ENCODE measurements around the gene EIF3D.
A peak's percentile ranks its signal among the peaks of the same experiment; 100 is the strongest.

The EIF3D gene

DNA sequence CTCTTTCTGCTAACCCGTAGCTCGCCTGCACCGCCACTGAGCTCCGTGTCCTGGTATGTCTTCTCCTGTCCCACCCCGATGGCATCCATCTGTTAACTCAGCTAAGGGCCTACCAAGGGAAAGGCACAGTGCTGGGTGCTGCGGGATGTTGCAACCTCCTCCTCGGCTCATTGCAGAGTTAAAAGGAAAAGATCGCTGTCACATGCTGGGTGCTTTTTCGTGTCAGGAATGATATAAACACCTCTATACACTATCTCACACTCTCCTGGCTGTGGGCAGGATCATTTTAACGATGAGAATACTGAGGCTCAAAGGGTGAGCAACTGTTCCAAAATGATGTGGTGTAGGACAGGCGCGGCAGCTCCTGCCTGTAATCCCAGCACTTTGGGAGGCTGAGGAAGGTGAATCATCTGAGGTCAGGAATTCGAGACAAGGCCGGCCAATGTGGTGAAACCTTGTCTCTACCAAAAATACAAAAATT lies 57.6 kb downstream of the EIF3D start:
- H3K9ac ChIP-seq, result no peak overlapping the region
- H2AFZ ChIP-seq (ENCODE audit: low read depth), result no peak overlapping the region
- H3K27me3 ChIP-seq (ENCODE audit: insufficient read depth, low read depth), result no peaks in the 10 kb centered on the region
- no peaks in the 10 kb centered on the region for H4K20me1 ChIP-seq (ENCODE audit: insufficient read depth)
- no peaks in the 10 kb centered on the region for H3K36me3 ChIP-seq (ENCODE audit: insufficient read depth)
- no peaks in the 10 kb centered on the region for H3K79me2 ChIP-seq (ENCODE audit: insufficient read depth, low read depth)
- H3K27ac ChIP-seq, result no peak overlapping the region
- H3K4me1 ChIP-seq (ENCODE audit: low read depth, poor library complexity, severe bottlenecking), result peaks cover 42% of the 10 kb centered on the region
- no peak overlapping the region for H3K4me3 ChIP-seq (IDR thresholded peaks at IDR 0.05; ENCODE audit: insufficient read depth, low read depth, low read length)
- TF ChIP-seq, protein P1, sequence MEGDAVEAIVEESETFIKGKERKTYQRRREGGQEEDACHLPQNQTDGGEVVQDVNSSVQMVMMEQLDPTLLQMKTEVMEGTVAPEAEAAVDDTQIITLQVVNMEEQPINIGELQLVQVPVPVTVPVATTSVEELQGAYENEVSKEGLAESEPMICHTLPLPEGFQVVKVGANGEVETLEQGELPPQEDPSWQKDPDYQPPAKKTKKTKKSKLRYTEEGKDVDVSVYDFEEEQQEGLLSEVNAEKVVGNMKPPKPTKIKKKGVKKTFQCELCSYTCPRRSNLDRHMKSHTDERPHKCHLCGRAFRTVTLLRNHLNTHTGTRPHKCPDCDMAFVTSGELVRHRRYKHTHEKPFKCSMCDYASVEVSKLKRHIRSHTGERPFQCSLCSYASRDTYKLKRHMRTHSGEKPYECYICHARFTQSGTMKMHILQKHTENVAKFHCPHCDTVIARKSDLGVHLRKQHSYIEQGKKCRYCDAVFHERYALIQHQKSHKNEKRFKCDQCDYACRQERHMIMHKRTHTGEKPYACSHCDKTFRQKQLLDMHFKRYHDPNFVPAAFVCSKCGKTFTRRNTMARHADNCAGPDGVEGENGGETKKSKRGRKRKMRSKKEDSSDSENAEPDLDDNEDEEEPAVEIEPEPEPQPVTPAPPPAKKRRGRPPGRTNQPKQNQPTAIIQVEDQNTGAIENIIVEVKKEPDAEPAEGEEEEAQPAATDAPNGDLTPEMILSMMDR (conservative IDR thresholded peaks at IDR 0.05; ENCODE audit: low read depth, low read length), result no peak
- H3K4me2 ChIP-seq, result no peak overlapping the region

DNA sequence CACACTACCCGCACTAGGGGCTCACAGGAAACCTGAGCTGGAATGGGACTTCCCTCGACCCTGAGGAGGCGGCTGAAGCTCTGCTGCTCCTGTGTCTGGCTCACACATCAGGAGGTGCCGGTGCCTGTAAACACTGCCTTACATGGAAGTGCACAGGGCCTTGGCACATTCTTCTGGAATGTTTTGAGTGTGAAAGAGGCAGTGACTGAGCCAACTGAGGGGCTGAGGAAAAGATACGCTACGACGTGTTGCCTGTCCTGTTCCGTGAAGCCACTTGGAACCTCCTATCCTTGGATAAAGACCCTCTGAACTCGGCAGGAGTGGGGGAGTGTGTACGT lies 58.0 kb downstream of the EIF3D start:
- Histone ChIP-seq H3K4me3 (IDR thresholded peaks at IDR 0.05; ENCODE audit: insufficient read depth, low read depth, low read length) (no peak overlapping the region), H3K79me2 (ENCODE audit: insufficient read depth, low read depth) (no peaks in the 10 kb centered on the region), H2AFZ (ENCODE audit: low read depth) (no peak overlapping the region), H3K4me1 (ENCODE audit: low read depth, poor library complexity, severe bottlenecking) (peaks cover 47% of the 10 kb centered on the region), H3K36me3 (ENCODE audit: insufficient read depth) (no peaks in the 10 kb centered on the region), H3K27ac (no peak overlapping the region), H3K9ac (no peak overlapping the region), H4K20me1 (ENCODE audit: insufficient read depth) (no peaks in the 10 kb centered on the region), H3K27me3 (ENCODE audit: insufficient read depth, low read depth) (no peaks in the 10 kb centered on the region), H3K4me2 (no peak overlapping the region)
- TF ChIP-seq, protein P1 (conservative IDR thresholded peaks at IDR 0.05; ENCODE audit: low read depth, low read length), result no peak

DNA sequence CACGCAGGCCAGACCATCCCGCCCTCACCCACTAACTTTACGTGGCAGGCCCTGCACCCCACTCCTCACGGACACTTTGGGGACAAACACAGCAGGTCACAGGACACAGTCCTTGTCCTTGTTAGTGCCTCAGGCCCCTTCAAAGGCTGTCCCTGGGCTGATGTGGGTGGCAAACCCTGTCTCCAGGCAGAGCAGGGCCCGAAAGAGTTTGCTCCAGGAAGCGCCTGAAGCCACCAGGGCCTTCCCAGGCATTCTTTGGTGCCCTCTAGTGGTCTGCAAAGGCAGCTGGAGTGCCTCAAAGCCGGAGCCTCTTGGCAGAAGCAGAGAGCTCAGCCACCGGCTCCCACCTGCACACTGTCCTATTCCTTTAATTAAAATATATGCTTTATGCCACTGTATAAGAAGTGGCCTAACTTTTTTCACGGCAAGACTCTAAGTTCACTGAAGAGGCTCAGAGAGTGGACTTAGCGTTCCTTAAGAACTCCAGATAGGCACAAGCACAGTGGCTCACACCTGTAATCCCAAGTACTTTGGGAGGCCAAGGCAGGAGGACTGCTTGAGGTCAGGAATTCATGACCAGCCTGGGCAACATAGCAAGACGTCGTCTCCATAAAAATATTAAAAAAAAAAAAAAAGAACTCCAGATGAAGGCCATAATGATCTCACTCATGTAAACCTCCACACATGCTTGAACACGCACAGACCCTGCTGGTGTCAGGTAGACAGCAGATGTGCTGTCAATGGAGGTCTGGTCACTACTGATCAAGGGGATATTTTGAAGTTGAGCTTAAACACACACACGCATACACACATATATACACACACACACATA lies 58.6 kb downstream of the EIF3D start:
- Histone ChIP-seq H3K9ac (no peak overlapping the region), H4K20me1 (ENCODE audit: insufficient read depth) (no peaks in the 10 kb centered on the region), H2AFZ (ENCODE audit: low read depth) (no peak overlapping the region), H3K27ac (no peak overlapping the region), H3K36me3 (ENCODE audit: insufficient read depth) (no peaks in the 10 kb centered on the region), H3K79me2 (ENCODE audit: insufficient read depth, low read depth) (no peaks in the 10 kb centered on the region), H3K27me3 (ENCODE audit: insufficient read depth, low read depth) (no peaks in the 10 kb centered on the region), H3K4me1 (ENCODE audit: low read depth, poor library complexity, severe bottlenecking) (peaks cover 48% of the 10 kb centered on the region), H3K4me2 (peak overlapping the region; percentile 2; the same call in 1 of the 2 replicates), H3K4me3 (IDR thresholded peaks at IDR 0.05; ENCODE audit: insufficient read depth, low read depth, low read length) (no peak overlapping the region)
- TF ChIP-seq, protein P1 (conservative IDR thresholded peaks at IDR 0.05; ENCODE audit: low read depth, low read length), result peak; percentile 88

GRCh38 chr22:36469094-36469710 lies 59.8 kb downstream of the EIF3D start:
- H3K9ac ChIP-seq, result no peak overlapping the region
- peak overlapping the region; percentile 29; the same call in 1 of the 2 replicates for H3K4me2 ChIP-seq
- no peaks in the 10 kb centered on the region for H4K20me1 ChIP-seq (ENCODE audit: insufficient read depth)
- no peak overlapping the region for H3K4me3 ChIP-seq (IDR thresholded peaks at IDR 0.05; ENCODE audit: insufficient read depth, low read depth, low read length)
- H3K79me2 ChIP-seq (ENCODE audit: insufficient read depth, low read depth), result no peaks in the 10 kb centered on the region
- no peak overlapping the region for H3K27ac ChIP-seq
- H2AFZ ChIP-seq (ENCODE audit: low read depth), result no peak overlapping the region
- H3K36me3 ChIP-seq (ENCODE audit: insufficient read depth), result no peaks in the 10 kb centered on the region
- TF ChIP-seq, protein P1 (conservative IDR thresholded peaks at IDR 0.05; ENCODE audit: low read depth, low read length), result no peak
- H3K27me3 ChIP-seq (ENCODE audit: insufficient read depth, low read depth), result no peaks in the 10 kb centered on the region
- peaks cover 48% of the 10 kb centered on the region for H3K4me1 ChIP-seq (ENCODE audit: low read depth, poor library complexity, severe bottlenecking)

Data from KMS-11 (cell line).